ENCODE measurements around the gene TRIM50. TPM values are rescaled to one million over a fixed set of nuclear protein-coding genes. Genes with fewer than 3 reads are reported as not detected.
"Not testable (repeated sequence)": the region's sequence is repeated elsewhere in the genome, so short reads cannot be mapped to it uniquely, and the experiment has no call there.

TRIM50 gene
- total RNA-seq, 6 experiments from 2014 or later = not detected

GRCh38 chr7:73316521-73316920, 11.4 kb downstream of the TRIM50 start:
- Mint-ChIP-seq H3K4me3 (no peak overlapping the region), H3K9me3 (no peaks in the 10 kb centered on the region), H3K27ac (no peak overlapping the region), H3K27me3 (ENCODE audit: insufficient read depth) (peaks cover 6% of the 10 kb centered on the region), H3K36me3 (ENCODE audit: low read depth) (no peaks in the 10 kb centered on the region), H3K4me1 (ENCODE audit: low read depth) (peaks cover 2% of the 10 kb centered on the region; the same call in 1 of the 2 replicates)
- TF ChIP-seq CTCF (IDR thresholded peaks at IDR 0.05) = no peak
- DNase-seq = no peak

DNA sequence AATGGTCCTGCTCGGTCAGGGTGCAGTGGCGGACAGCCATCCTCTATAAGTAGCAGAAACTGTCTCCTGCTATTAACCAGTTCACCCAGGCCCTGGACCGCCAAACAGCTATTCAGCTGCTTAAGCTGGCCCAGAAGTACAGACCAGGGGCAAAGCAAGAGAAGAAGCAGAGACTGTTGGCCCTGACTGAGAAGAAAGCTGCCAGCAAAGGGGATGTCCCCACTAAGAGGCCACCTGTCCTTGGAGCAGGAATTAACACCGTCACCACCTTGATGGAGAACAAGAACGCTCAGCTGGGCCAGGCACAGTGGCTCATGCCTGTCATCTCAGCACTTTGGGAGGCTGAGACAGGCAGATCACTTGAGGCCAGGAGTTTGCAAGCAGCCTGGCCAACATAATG, 13.6 kb downstream of the TRIM50 start:
- no peak overlapping the region for H3K4me3 Mint-ChIP-seq
- no peak overlapping the region for H3K27ac Mint-ChIP-seq
- H3K9me3 Mint-ChIP-seq = no peaks in the 10 kb centered on the region
- no peak for TF ChIP-seq CTCF (IDR thresholded peaks at IDR 0.05)
- H3K4me1 Mint-ChIP-seq (ENCODE audit: low read depth) = peaks cover 9% of the 10 kb centered on the region; the same call in 1 of the 2 replicates
- no peak for DNase-seq
- no peaks in the 10 kb centered on the region for H3K36me3 Mint-ChIP-seq (ENCODE audit: low read depth)
- H3K27me3 Mint-ChIP-seq (ENCODE audit: insufficient read depth) = peaks cover 3% of the 10 kb centered on the region

DNA sequence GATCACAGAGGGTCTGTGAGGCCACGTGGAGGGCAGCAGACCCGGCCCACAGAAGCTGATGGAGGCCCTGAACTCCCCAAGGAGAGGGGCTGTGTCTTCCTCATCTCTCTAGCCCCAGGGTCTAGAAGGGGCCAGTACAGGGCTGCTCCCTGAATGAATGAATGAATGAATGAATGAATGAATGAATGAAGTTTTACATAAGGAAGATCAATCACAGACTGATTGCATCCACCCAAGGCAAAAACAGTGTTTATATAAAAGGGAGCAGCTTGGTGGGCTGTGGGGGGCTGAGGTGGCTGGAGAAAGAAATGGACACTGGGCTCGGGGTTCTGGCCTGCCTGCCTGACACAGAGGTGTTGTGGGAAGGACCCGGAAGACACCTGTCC, 14.4 kb downstream of the TRIM50 start:
- TF ChIP-seq CTCF (IDR thresholded peaks at IDR 0.05) = no peak
- no peak for DNase-seq
- Mint-ChIP-seq H3K9me3 (no peaks in the 10 kb centered on the region), H3K27me3 (ENCODE audit: insufficient read depth) (peaks cover 3% of the 10 kb centered on the region), H3K4me3 (no peak overlapping the region), H3K4me1 (ENCODE audit: low read depth) (peaks cover 12% of the 10 kb centered on the region; the same call in 1 of the 2 replicates), H3K27ac (no peak overlapping the region), H3K36me3 (ENCODE audit: low read depth) (no peaks in the 10 kb centered on the region)

DNA sequence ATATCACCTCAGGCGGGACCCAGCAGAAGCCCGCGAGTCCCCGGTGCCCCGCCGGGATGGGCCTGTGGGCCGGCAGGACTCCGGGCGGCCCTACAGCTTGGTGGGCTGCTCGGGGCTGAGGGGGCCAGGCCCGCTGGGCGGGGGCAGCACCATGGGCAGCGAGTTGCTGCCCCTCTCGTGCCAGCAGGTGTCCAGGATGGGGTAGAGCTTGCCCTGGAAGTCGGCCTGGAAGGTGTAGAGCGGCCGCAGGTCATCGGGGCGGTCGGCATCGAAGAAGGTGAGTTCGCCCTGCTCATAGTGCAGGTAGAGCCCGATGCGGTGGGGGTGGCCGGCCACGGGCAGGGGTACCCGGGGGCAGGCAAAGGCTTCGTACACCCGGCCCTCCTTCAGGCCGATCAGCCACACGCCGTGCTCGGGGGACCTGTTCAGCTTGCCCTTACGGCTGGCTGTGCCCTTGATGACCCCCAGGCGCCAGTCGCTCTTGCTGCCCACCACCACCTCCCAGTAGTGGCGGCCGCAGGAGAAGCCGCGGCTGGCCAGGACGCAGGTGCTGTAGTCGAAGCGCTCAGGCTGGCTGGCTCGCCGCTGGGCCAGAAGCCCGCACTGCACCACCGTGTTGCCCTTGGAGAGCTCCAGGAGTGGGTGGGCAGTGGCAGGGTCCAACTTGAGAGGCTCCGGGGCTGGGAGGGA, 14.9 kb downstream of the TRIM50 start:
- DNase-seq = no peak
- no peaks in the 10 kb centered on the region for H3K9me3 Mint-ChIP-seq
- peaks cover 15% of the 10 kb centered on the region for H3K4me1 Mint-ChIP-seq (ENCODE audit: low read depth)
- H3K27ac Mint-ChIP-seq = no peak overlapping the region
- H3K4me3 Mint-ChIP-seq = no peak overlapping the region
- H3K36me3 Mint-ChIP-seq (ENCODE audit: low read depth) = peaks cover 3% of the 10 kb centered on the region; the same call in 1 of the 2 replicates
- peaks cover 3% of the 10 kb centered on the region for H3K27me3 Mint-ChIP-seq (ENCODE audit: insufficient read depth)
- TF ChIP-seq CTCF (IDR thresholded peaks at IDR 0.05) = no peak

GRCh38 chr7:73311421-73311820, 16.5 kb downstream of the TRIM50 start:
- not testable (repeated sequence) for H3K4me3 Mint-ChIP-seq; H3K27me3 Mint-ChIP-seq (ENCODE audit: insufficient read depth); H3K9me3 Mint-ChIP-seq; H3K27ac Mint-ChIP-seq; DNase-seq
- Mint-ChIP-seq H3K4me1 (ENCODE audit: low read depth) (peaks cover 21% of the 10 kb centered on the region), H3K36me3 (ENCODE audit: low read depth) (peaks cover 13% of the 10 kb centered on the region)

DNA sequence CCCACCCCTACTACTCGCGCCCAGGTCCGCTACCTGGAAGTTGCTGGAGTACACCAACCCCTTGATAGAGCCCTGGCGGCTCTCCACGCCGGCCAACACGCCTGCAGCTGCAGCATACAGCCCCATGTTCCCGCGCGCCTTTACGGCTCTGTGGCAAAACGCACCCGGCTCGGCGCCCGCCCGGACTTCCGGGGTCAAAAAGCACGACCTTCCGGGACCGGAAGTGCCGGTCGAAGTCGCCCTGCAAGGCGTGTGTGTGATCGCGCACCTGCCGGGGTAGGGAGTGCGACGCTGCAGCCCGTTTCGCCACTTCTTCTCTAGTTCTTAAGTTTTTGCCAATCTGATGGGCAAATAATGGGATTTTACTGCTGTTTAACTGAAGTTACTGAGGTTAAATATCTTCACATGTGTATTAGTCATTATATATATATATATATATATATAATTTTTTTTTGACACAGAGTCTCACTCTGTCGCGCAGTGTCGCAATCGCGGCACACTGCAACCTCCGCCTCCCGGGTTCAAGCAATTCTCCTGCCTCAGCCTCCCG, 19.1 kb downstream of the TRIM50 start, which contains the start of gene NSUN5:
TSS of gene NSUN5 (minus strand) at position 162 of the 550 bp plus-strand sequence. CDS start at position 126, 36 bp downstream.
- H3K27ac Mint-ChIP-seq = peak within 1 kb of the TSS; percentile 70
- H3K4me1 Mint-ChIP-seq (ENCODE audit: low read depth) = peaks cover 21% of the 10 kb centered on the region
- no peaks in the 10 kb centered on the region for H3K9me3 Mint-ChIP-seq
- H3K4me3 Mint-ChIP-seq = peak within 1 kb of the TSS; percentile 89
- peak; percentile 43 for DNase-seq
- peaks cover 13% of the 10 kb centered on the region for H3K36me3 Mint-ChIP-seq (ENCODE audit: low read depth)
- TF ChIP-seq CTCF (IDR thresholded peaks at IDR 0.05) = no peak
- no peaks in the 10 kb centered on the region; the same call in 1 of the 2 replicates for H3K27me3 Mint-ChIP-seq (ENCODE audit: insufficient read depth)

Data from HFFc6 (cell line).